HG02571 (cell line): Measurements from ENCODE around the gene FAM83B.
"Not testable (repeated sequence)": the region's sequence is repeated elsewhere in the genome, so short reads cannot be mapped to it uniquely, and the experiment has no call there.

Experiments used
- ATAC-seq: cut with Tn5 transposase; IDR thresholded peaks from one replicate; pipeline ENCODE4 v1.9.1; 2021; ENCODE audit warnings: mild to moderate bottlenecking, moderate library complexity; ENCODE audit not compliant: unreplicated experiment

FAM83B gene

DNA sequence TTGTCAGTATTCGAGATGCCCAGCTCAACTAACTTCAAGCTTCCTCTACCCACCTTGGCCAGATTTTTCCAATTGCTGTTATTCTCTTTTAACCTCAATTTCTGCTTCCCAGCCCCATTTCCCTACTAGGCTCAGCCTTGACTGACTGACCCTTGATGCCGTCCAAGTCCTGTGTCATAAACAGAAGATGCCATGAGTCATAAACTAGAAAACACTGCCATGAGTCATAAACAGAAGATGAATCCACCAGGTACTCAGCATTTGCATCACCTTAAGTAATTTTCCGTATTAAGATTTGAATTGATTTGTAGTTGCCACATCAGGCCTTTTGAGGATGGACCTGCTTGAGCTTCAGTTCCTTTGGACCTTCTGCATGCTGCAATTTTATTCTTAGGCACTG lies 123.8 kb downstream of the FAM83B start:
- no peak for ATAC-seq

GRCh38 chr6:54971825-54972224 lies 125.3 kb downstream of the FAM83B start:
- no peak for ATAC-seq

GRCh38 chr6:54979161-54979560 lies 132.6 kb downstream of the FAM83B start:
- not testable (repeated sequence) for ATAC-seq

GRCh38 chr6:54980511-54981275 lies 134.1 kb downstream of the FAM83B start:
- no peak for ATAC-seq

GRCh38 chr6:54981276-54981609 lies 134.7 kb downstream of the FAM83B start:
- ATAC-seq: no peak

GRCh38 chr6:54981647-54982046 lies 135.1 kb downstream of the FAM83B start:
- no peak for ATAC-seq

DNA sequence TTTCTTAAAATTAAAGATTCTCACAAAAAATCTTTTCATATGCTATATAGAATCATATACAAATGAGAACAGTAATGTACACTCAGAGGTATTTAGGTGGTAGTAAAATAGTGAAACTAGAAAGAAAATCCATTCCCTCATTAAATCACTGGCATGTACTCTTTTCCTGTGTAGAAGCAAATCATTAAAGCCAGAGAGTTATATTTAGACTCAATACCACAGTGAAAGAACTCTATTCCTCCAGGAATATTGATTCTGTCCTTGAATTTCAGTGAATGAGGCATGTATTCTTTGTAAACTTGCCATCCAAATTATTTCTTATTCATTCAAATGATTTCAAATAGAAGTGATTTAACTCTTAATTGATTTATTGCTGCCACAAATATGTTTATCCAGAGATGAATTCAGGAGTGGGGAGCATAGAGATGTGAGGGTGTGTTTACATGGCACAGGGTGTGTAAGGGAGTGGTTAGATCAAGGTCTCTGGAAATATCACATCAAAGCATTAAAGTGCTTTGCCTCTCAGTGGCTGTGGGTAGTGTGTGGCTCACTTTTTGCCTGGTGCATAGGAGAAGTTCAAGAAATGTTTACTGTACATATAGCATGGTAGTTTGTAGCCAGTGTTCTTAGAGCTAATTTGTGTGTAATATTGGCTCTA lies 141.2 kb downstream of the FAM83B start:
- no peak for ATAC-seq

DNA sequence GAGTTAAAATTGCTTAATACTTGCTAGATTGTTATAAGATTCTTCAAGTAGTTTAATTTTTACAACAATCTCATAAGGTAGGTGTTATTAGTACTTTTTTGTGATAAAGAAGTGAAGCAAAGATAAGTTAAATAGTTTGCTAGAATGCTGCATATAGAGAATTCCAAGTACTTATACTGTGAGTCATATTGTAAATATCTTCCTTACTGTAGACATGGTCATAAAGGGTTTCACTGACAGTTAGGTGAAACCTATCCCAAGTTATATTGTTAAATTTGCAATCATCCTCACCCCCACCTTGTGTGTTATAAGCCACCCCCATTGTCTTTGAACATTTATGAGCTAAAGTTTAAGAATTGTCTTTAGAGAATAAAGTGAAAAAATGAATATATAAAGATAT lies 142.0 kb downstream of the FAM83B start:
- ATAC-seq: no peak

DNA sequence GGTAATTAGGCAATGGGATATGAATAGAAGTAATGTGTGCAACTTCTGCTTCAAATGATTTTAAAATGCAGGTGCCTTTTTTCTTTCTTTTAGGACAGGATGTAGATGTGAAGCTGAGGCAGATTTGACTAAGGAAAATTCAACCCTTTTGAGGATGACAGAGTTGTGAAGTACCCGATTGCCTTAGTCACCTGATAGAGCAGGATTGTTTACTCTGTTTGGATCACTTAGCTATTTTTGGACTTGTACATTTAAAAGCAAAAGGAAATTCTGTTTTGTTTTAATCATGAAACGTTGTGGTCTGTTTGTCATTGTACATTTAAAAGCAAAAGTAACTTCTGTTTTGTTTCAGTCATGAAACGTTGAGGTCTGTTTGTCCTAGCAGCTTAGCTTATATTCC lies 143.4 kb downstream of the FAM83B start:
- no peak for ATAC-seq
